PC-3 (cell line): ENCODE data around the gene ESR1. TPM values are rescaled to one million over a fixed set of nuclear protein-coding genes. Genes with fewer than 3 reads are reported as not detected.

Source experiments
- ATAC-seq: fragments of 200-7000 bp; cut with Tn5 transposase; 2 replicates; pipeline ENCODE4 v1.9.1; 2020; ENCODE audit warnings: mild to moderate bottlenecking, moderate library complexity
- Bru-seq: library from RNA; stranded (reverse); fragments of 400-500 nt; gene quantifications from one replicate; lab custom pipeline; 2021; lab: Mats Ljungman, UMichigan
- BruChase-seq, 2 experiments: library from RNA; stranded (reverse); fragments of 400-500 nt; gene quantifications; one replicate each; lab custom pipeline; 2021; lab: Mats Ljungman, UMichigan
- BruUV-seq: library from RNA; stranded (reverse); fragments of 400-500 nt; replicated peaks from 2 replicates; lab custom pipeline; 2021; lab: Mats Ljungman, UMichigan
- CTCF ChIA-PET: fragments of 300-600 bp; sonication (Branson Sonifier 250); formaldehyde crosslinking; loops from one replicate; lab custom pipeline; 2022; ENCODE audit warnings: antibody characterized with exemption; lab: Charles Lee
- POLR2A ChIA-PET: fragments of 300-600 bp; sonication (Branson Sonifier 250); formaldehyde crosslinking; loops from one replicate; lab custom pipeline; 2022; ENCODE audit warnings: antibody characterized with exemption; ENCODE audit not compliant: unreplicated experiment; lab: Charles Lee
- DNase-seq: peaks from one replicate; pipeline ENCODE4 v3.0.0-alpha.2; 2015
- H2AFZ ChIP-seq: fragments of 300-600 bp; sonication (generic); 2 replicates; pipeline ENCODE4 v1.6.0; 2016; ENCODE audit warnings: antibody characterized with exemption, low read length
- H3F3A ChIP-seq: fragments of 300-600 bp; sonication (generic); one replicate; pipeline ENCODE4 v1.6.0; 2017; ENCODE audit warnings: antibody characterized with exemption, low read length, control low read depth, mild to moderate bottlenecking; ENCODE audit not compliant: unreplicated experiment
- H3K27ac ChIP-seq: fragments of 300-600 bp; sonication (generic); 2 replicates; pipeline ENCODE4 v1.5.1; 2016; ENCODE audit warnings: mild to moderate bottlenecking, low read length
- H3K27me3 ChIP-seq: fragments of 300-600 bp; sonication (generic); 2 replicates; pipeline ENCODE4 v1.6.1; 2016; ENCODE audit warnings: low read length, mixed read lengths
- H3K36me3 ChIP-seq: fragments of 300-600 bp; sonication (generic); 2 replicates; pipeline ENCODE4 v1.6.1; 2016; ENCODE audit warnings: low read depth, mixed run types, low read length, mixed read lengths
- H3K4me1 ChIP-seq: fragments of 300-600 bp; sonication (generic); 2 replicates; pipeline ENCODE4 v1.5.1; 2016; ENCODE audit warnings: low read length; ENCODE audit not compliant: insufficient read depth
- H3K4me2 ChIP-seq: fragments of 300-600 bp; sonication (generic); 2 replicates; pipeline ENCODE4 v1.6.0; 2016; ENCODE audit warnings: low read length
- H3K4me3 ChIP-seq: fragments of 300-600 bp; sonication (generic); 2 replicates; pipeline ENCODE4 v1.5.1; 2016; ENCODE audit warnings: mild to moderate bottlenecking, low read length, mixed read lengths
- H3K79me2 ChIP-seq: fragments of 300-600 bp; sonication (generic); 2 replicates; pipeline ENCODE4 v1.6.1; 2017; ENCODE audit warnings: low read length, mixed read lengths
- H3K9ac ChIP-seq: fragments of 300-600 bp; sonication (generic); 2 replicates; pipeline ENCODE4 v1.6.0; 2016; ENCODE audit warnings: mild to moderate bottlenecking, low read length
- H3K9me2 ChIP-seq: fragments of 300-600 bp; sonication (generic); replicated peaks from 2 replicates; pipeline ENCODE4 v1.6.1; 2016; ENCODE audit warnings: mixed run types, low read length, mixed read lengths
- H3K9me3 ChIP-seq: fragments of 300-600 bp; sonication (generic); 2 replicates; pipeline ENCODE4 v1.6.1; 2016; ENCODE audit warnings: low read length, mixed read lengths
- H4K20me1 ChIP-seq: fragments of 300-600 bp; sonication (generic); 2 replicates; pipeline ENCODE4 v1.6.1; 2016; ENCODE audit warnings: low read length, mixed read lengths
- EZH2 ChIP-seq: fragments of 300-600 bp; sonication (generic); IDR thresholded peaks from one replicate; pipeline ENCODE4 v1.6.1; 2017; ENCODE audit warnings: antibody characterized with exemption, mild to moderate bottlenecking, low read length; ENCODE audit not compliant: unreplicated experiment
- EZH2phosphoT487 ChIP-seq: fragments of 300-600 bp; sonication (generic); IDR thresholded peaks from 2 replicates; pipeline ENCODE4 v1.6.1; 2018; ENCODE audit warnings: mild to moderate bottlenecking, antibody characterized with exemption, low read length, borderline replicate concordance
- intact Hi-C: fragments of 100-400 bp; cut with micrococcal nuclease; formaldehyde crosslinking; loops from 2 replicates; pipeline ENCODE4 v1.9.0; 2023
- long read RNA-seq: library from polyadenylated mRNA; unstranded; transcript quantifications from one replicate; pipeline ENCODE4 v2.0.0, GENCODE V29; 2021; ENCODE audit not compliant: unreplicated experiment
- total RNA-seq: library from RNA; depleted of rRNA; stranded (reverse); fragments of >200 nt; gene quantifications from 2 replicates; pipeline ENCODE4 v1.2.3, GENCODE V29; 2014; rRNA removed
- TF ChIP-seq, protein P1 (sequence below): fragments of 300-600 bp; sonication (generic); conservative IDR thresholded peaks from 2 replicates; pipeline ENCODE4 v1.5.1; 2017; ENCODE audit warnings: antibody characterized with exemption, low read depth, mild to moderate bottlenecking, low read length

Gene ESR1
- total RNA-seq: 2.2 and 5.9 TPM in 2 replicates
- Bru-seq, nascent RNA: percentile 37 among the genes with signal in this experiment
- BruChase-seq, experiment 1, labeled RNA remaining after a 6-hour chase: percentile 20 among the genes with signal in this experiment
- BruChase-seq, experiment 2, labeled RNA remaining after a 2-hour chase: percentile 23 among the genes with signal in this experiment
- long read RNA-seq, partial matches to known transcripts: 0 of 2 reads
- long read RNA-seq, other reads (novel, unspliced or antisense): 2 of 2 reads

DNA sequence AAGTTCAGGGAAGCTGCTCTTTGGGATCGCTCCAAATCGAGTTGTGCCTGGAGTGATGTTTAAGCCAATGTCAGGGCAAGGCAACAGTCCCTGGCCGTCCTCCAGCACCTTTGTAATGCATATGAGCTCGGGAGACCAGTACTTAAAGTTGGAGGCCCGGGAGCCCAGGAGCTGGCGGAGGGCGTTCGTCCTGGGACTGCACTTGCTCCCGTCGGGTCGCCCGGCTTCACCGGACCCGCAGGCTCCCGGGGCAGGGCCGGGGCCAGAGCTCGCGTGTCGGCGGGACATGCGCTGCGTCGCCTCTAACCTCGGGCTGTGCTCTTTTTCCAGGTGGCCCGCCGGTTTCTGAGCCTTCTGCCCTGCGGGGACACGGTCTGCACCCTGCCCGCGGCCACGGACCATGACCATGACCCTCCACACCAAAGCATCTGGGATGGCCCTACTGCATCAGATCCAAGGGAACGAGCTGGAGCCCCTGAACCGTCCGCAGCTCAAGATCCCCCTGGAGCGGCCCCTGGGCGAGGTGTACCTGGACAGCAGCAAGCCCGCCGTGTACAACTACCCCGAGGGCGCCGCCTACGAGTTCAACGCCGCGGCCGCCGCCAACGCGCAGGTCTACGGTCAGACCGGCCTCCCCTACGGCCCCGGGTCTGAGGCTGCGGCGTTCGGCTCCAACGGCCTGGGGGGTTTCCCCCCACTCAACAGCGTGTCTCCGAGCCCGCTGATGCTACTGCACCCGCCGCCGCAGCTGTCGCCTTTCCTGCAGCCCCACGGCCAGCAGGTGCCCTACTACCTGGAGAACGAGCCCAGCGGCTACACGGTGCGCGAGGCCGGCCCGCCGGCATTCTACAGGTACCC lies at the start of gene ESR1:
TSS of gene ESR1 (plus strand) at position 170 of the 858 bp plus-strand sequence. CDS start at position 401, 231 bp downstream.
- peaks cover 24% of the 10 kb centered on the region for H3K79me2 ChIP-seq
- no TSS peak for BruUV-seq
- H2AFZ ChIP-seq: 0 out of 2 replicates have a peak within 1 kb of the TSS, but pooled peaks have one; percentile 38
- H3K9me2 ChIP-seq: no peaks in the 10 kb centered on the region
- peak within 1 kb of the TSS; percentile 56 for H3K4me3 ChIP-seq
- no peaks in the 10 kb centered on the region for H3K9me3 ChIP-seq
- H3K9ac ChIP-seq: peak within 1 kb of the TSS; percentile 38
- intact Hi-C loops: no loop called here
- no peaks in the 10 kb centered on the region for H4K20me1 ChIP-seq
- no peaks in the 10 kb centered on the region for H3F3A ChIP-seq
- peak; percentile 46 for DNase-seq
- H3K36me3 ChIP-seq: no peaks in the 10 kb centered on the region
- CTCF ChIA-PET: no interaction called here
- peaks cover 17% of the 10 kb centered on the region for H3K4me1 ChIP-seq
- peak within 1 kb of the TSS; percentile 18; the same call in 1 of the 2 replicates for H3K27ac ChIP-seq
- H3K4me2 ChIP-seq: peak within 1 kb of the TSS; percentile 34
- POLR2A ChIA-PET: no interaction called here
- no peak for ATAC-seq
- H3K27me3 ChIP-seq: peaks cover 34% of the 10 kb centered on the region
- no peak for TF ChIP-seq EZH2phosphoT487
- TF ChIP-seq EZH2: no peak
- TF ChIP-seq, protein P1, sequence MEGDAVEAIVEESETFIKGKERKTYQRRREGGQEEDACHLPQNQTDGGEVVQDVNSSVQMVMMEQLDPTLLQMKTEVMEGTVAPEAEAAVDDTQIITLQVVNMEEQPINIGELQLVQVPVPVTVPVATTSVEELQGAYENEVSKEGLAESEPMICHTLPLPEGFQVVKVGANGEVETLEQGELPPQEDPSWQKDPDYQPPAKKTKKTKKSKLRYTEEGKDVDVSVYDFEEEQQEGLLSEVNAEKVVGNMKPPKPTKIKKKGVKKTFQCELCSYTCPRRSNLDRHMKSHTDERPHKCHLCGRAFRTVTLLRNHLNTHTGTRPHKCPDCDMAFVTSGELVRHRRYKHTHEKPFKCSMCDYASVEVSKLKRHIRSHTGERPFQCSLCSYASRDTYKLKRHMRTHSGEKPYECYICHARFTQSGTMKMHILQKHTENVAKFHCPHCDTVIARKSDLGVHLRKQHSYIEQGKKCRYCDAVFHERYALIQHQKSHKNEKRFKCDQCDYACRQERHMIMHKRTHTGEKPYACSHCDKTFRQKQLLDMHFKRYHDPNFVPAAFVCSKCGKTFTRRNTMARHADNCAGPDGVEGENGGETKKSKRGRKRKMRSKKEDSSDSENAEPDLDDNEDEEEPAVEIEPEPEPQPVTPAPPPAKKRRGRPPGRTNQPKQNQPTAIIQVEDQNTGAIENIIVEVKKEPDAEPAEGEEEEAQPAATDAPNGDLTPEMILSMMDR: no peak

DNA sequence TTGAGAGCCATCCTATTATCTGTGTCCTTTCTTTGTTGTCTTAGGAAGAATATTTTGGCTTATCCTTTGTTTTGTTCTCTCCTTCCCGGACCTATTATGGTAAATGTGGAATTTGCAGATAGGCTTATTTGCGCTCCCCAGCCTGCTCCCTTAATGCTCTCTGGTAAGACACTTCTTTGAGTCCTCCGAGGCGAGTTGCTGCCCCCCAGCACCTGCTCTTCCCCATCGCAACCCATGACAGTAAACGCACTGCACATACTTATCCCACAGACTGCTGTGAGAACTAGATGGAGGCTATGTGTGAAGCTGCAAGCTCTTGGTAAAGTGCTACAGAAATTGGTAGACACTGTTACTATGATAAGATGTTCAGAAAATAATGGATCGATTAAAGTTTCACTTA lies 47.0 kb upstream of the ESR1 start:
- no peak overlapping the region for H3K4me2 ChIP-seq
- no peaks in the 10 kb centered on the region for H3F3A ChIP-seq
- TF ChIP-seq, protein P1: no peak
- TF ChIP-seq EZH2phosphoT487: no peak
- no peak for TF ChIP-seq EZH2
- intact Hi-C loops: loop anchor here (5.0 to 10.0 kb wide), 3 partner anchors 68 to 316 kb away; no protein-coding TSS in a partner anchor
- H3K4me1 ChIP-seq: 0 out of 2 replicates have a peak, but pooled peaks cover 8% of the 10 kb centered on the region
- ChIA-PET POLR2A (no interaction called here), CTCF (no interaction called here)
- H2AFZ ChIP-seq: no peak overlapping the region
- no peaks in the 10 kb centered on the region for H3K36me3 ChIP-seq
- no peaks in the 10 kb centered on the region for H4K20me1 ChIP-seq
- no peak overlapping the region for H3K4me3 ChIP-seq
- H3K9me3 ChIP-seq: no peaks in the 10 kb centered on the region
- DNase-seq: no peak
- no TSS peak for BruUV-seq
- no peaks in the 10 kb centered on the region for H3K9me2 ChIP-seq
- ATAC-seq: no peak
- no peak overlapping the region for H3K27ac ChIP-seq
- no peaks in the 10 kb centered on the region for H3K27me3 ChIP-seq
- H3K9ac ChIP-seq: no peak overlapping the region
- H3K79me2 ChIP-seq: no peaks in the 10 kb centered on the region
